Fibroblast of lung (primary cell): ENCODE data around the gene ABHD6.

Experiments used
- CTCF ChIP-seq, 2 donors: IDR thresholded peaks in 1 of 2; conservative IDR thresholded peaks in 1 of 2; 1 replicate in 1 of 2; 2 replicates in 1 of 2; pipeline ENCODE4 v1.5.1; 2011 to 2012; ENCODE audit warnings: low read length in 2 of 2, control low read depth in 1 of 2, inconsistent platforms in 1 of 2, low read depth in 1 of 2, mild to moderate bottlenecking in 1 of 2
- EZH2 ChIP-seq: IDR thresholded peaks from 2 replicates; pipeline ENCODE4 v1.5.1; 2012; ENCODE audit warnings: low read length, control low read depth, mild to moderate bottlenecking; ENCODE audit errors: missing control alignments

DNA sequence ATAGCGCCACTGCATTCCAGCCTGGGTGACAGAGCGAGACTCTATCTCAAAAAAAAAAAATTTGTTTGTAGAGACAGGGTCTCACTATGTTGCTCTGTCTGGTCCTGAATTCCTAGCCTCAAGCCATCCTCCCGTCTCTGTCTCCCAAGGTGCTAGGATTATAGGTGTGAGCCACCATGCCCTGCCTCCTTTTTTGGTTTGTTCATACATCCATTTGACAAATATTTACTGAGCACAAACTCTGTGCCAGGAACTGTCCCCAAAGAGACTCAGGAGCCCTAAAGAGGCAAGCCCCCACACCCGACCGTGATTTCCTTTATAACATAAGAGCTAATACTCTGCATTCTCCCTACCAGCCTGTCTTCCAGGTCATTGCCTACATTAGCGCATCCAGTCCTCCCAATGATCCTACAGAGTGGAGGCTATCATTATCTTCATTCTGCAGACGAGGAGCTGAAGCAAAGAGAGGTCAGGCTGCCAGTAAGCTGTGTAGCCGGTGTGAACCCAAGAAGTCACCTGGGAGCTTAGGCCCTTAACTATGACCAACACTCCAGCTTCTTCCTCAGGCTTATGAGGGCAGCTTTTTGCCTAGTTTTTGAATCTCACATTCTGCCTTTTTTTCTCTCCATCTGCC lies 88.8 kb downstream of the ABHD6 start:
- no peak for TF ChIP-seq CTCF (conservative IDR thresholded peaks at IDR 0.05 in 1 of 2, IDR thresholded peaks at IDR 0.05 in 1 of 2; ENCODE audit: low read depth in 1 of 2, low read length in 2 of 2)
- no peak for TF ChIP-seq EZH2
